HG03025 (cell line): ENCODE results near the gene SHD.

Experiments
- ATAC-seq: cut with Tn5 transposase; IDR thresholded peaks from one replicate; pipeline ENCODE4 v1.9.1; 2021; ENCODE audit warnings: mild to moderate bottlenecking, moderate library complexity; ENCODE audit not compliant: unreplicated experiment, low FRiP score

Gene SHD

GRCh38 chr19:4297901-4298809 lies 19.1 kb downstream of the SHD start:
- no peak for ATAC-seq

- ATAC-seq = no peak
Measured at GRCh38 chr19:4298810-4299550, 19.9 kb downstream of the SHD start.

- no peak for ATAC-seq
Measured at GRCh38 chr19:4300589-4300988, 21.5 kb downstream of the SHD start.

GRCh38 chr19:4301590-4302242 lies 22.6 kb downstream of the SHD start:
- ATAC-seq = no peak

- ATAC-seq = no peak
Measured at GRCh38 chr19:4302243-4302640, 23.2 kb downstream of the SHD start, which contains the start of gene TMIGD2. Gene TMIGD2 (minus strand): TSS chr19:4302389. CDS start chr19:4302385, 4 bp downstream.

GRCh38 chr19:4303819-4304537 lies 24.9 kb downstream of the SHD start:
- no peak for ATAC-seq

- no peak for ATAC-seq
Measured at GRCh38 chr19:4304538-4305256, 25.6 kb downstream of the SHD start, which contains the start of gene FSD1. Gene FSD1 (plus strand): TSS chr19:4304598. CDS start chr19:4304747, 149 bp downstream.

GRCh38 chr19:4305257-4305612 lies 26.2 kb downstream of the SHD start:
- ATAC-seq = no peak

- ATAC-seq = no peak
Measured at GRCh38 chr19:4305659-4306058, 26.6 kb downstream of the SHD start.

GRCh38 chr19:4310247-4311121 lies 31.4 kb downstream of the SHD start:
- ATAC-seq = no peak

- no peak for ATAC-seq
Measured at GRCh38 chr19:4313847-4314490, 34.9 kb downstream of the SHD start.

- ATAC-seq = no peak
Measured at GRCh38 chr19:4316956-4317355, 37.9 kb downstream of the SHD start.

- no peak for ATAC-seq
Measured at GRCh38 chr19:4318460-4318859, 39.4 kb downstream of the SHD start.

- ATAC-seq = no peak
Measured at GRCh38 chr19:4319067-4319718, 40.1 kb downstream of the SHD start.

- ATAC-seq = no peak
Measured at GRCh38 chr19:4320419-4320818, 41.4 kb downstream of the SHD start.

- ATAC-seq = no peak
Measured at GRCh38 chr19:4322942-4323665, 44.0 kb downstream of the SHD start.

- no peak for ATAC-seq
Measured at GRCh38 chr19:4323692-4324091, 44.6 kb downstream of the SHD start.
